Inferior parietal cortex (tissue), 1 donor: Measurements from ENCODE around the gene DOCK10.

Source experiments
- DNase-seq: peaks from one replicate; pipeline ENCODE4 v3.0.0-alpha.2; 2016; ENCODE audit errors: extremely low spot score

The DOCK10 gene

DNA sequence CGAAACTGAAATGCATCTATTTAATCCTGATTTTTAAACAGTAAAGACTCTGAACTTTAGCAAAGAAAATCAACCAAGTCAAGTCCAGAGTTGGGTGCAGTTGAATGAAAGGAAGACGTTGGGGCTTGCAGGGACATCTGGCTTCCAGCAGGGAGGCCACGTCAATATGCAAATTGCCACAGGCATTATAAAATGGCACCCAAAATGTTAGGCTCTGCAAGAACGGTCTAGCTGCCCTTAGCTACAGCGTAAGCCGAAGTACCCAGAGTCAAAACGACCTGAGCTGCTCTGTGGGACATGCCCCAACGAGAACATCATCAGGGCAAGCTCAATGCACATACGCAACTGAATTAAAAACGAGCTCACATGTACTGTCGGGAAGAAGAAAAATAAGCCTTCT, 30.7 kb downstream of the DOCK10 start:
- no peak for DNase-seq

DNA sequence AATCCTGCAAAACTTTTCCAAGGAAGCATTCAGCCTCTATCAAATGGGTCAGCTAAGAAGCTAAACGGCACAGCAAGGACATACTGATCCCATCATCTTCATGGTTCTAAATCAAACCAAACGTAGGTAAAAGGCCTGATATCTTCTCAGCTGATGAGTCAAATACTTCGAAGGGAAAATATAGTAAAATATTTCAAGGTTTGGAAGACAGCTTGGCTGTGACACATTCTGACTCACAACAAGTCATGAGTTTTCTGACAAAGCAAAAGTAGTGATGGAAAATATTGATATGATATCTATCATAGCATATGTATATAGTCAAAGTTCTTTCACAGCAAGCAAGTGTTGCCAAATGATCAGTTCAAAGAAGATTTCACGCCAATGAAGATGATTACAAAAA, 31.5 kb downstream of the DOCK10 start:
- no peak for DNase-seq

DNA sequence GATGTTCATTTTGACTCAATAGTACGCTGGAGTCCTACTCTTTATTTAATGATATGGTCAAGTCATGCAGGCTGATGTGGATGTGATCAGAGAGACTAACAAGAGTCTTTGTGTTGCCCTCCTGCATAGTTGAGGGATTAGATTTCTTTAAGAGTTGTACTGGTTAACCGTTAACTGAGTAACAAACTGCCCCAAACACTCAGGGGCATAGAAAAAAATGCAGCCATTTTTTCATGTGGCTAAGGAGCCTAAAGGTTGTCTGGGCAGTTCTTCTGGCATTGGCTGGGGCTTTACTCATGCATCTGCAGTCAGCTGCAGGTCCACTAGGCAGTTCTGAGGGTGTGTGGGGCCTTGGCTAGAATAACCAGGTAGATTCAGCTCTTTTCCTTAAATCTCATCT, 32.5 kb downstream of the DOCK10 start:
- DNase-seq: no peak

DNA sequence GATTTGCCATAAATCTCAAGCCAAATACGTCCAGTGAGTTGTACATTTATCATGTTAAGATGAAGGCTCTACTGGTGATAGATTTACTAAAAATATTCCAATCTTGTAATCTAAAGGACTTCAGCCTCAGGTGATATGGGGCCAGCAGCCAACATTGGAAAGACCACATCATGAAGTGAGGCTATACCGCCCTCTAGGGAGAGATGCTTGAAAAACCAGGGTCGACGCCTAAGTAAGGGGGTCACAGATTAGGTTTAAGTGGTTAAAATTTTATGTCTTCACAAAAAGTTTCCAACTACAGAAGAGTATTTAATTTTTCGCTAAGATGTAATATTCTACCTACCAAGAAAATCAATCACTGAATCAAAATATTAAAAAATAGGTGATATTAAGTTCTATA, 33.3 kb downstream of the DOCK10 start:
- no peak for DNase-seq

DNA sequence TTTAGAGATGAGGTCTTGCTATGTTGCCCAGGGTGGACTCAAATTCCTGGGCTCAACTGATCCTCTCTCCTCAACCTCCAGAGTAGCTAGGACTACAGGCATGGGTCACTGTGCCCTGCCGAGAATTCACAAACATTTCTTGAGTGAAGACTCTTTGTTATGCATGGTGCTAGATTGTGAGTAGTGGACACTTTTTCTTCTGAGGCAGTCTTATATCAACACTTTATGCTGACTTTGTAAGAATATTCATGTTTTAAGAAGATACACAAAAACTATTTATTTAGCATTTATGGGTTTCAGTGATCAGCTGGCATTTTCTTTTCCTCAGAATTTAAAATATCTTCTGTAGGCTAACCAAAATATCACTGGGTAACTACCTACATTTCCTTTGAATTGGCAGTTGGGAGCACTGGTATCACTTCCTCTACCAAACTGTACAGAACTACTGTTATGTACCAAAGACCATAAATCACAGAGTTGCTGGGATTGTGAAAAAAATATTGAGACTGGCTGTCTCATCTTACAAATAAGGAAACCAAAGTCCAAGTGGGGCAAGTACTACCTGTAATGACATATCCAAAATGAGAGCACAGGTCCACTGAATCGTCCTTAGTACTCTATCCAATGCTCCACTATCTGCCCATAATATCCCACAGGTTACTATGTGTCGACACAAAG, 34.0 kb downstream of the DOCK10 start:
- no peak for DNase-seq

DNA sequence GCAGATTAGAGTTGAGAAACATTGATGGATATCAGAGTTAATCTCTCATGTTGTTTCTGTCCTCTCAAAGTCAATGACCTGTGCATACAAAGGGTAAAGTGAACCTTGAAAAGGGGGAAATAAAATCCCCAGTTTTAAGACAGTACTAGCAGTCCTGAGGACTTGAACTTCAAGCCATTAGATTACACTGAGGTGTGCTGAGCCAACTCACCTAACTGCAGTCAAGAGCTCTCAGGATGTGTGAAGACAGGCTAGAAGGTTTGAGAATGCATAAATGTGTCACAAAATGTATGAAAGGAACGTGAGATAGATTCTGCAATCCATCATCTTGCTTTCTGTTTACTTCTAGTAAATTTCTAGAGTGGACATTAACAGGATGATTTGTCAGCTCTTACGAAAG, 35.5 kb downstream of the DOCK10 start:
- DNase-seq: no peak

DNA sequence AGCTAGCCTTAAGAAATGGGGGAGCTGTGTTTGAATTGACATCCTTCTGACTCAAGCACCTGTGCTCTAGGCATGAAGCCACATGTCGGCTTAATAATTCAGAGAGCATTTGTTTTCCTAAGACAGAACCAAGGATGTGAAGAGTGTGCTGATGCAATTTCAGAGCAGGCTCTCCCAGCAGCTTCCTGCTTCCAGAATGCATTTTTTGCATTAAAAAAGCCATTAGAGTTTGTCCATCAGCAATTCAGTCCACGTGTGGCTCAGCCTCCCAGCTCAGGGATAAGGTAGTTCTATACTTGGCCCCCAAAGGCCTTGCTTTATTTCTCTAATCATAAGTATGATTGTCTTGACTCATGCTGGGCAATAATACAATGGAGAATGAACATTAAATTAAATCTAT, 37.7 kb downstream of the DOCK10 start:
- DNase-seq: no peak

DNA sequence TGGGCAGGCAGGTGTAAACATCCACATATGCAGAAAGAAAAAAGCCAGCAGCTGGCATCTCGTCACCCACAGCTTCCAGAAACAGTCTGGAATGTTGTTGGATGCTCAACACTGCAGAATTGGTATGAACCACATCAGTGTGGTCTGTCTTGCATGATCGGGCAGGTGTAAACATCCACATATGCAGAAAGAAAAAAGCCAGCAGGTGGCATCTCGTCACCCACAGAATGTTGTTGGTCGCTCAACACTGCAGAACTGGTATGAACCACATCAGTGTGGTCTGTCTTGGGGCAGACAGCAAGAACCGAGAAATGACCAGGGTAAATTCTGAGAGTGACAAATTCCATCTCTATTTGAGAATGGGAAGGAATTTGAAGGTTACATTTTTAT, 39.6 kb downstream of the DOCK10 start:
- no peak for DNase-seq

DNA sequence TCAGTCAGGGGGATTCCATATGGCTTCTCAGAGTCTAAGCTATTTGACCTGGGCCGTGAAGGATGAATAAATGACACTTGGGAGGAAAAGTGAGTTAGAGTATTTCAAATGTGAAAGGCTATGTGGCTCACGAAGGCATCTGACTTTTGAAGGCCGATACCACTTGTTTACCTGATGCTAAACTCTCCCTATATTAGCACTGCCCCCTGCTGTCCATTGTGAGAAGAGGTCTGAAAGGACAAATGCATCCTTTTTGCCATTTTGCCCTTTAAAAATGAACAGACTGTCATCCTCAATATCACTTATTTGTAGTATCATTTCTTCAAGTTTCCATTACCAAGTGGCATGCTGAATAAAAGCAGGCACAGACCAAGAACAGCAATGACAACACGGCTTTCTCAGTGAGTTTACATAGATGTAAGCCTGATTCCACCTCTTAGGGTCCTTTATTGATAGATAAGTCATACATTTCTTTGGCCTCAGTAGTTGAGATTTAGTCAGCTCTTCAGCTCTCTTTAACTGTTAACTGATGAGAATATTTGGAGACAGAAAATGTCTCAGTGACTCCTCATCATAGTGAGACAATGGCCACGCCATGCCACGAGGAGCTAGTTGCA, 40.1 kb downstream of the DOCK10 start:
- DNase-seq: peak; percentile 84

DNA sequence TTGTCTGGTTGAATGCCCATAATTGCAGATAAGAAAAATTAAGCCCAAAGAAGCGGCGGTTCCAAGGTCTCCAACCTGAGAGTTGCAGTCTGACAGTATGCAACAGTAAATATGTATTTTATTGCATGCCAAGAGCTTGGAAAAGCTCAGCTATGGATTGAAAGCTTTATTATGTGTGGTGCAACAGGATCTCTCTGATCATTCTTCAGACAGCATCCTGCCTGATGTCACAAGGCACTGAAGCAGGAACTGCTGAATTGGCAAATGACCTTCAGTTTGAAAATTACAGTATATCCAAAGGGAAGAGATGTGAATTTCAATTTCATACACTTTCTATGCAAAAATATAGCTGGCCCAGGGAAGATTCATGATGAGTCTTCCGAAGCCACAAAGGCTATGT, 42.5 kb downstream of the DOCK10 start:
- DNase-seq: no peak

DNA sequence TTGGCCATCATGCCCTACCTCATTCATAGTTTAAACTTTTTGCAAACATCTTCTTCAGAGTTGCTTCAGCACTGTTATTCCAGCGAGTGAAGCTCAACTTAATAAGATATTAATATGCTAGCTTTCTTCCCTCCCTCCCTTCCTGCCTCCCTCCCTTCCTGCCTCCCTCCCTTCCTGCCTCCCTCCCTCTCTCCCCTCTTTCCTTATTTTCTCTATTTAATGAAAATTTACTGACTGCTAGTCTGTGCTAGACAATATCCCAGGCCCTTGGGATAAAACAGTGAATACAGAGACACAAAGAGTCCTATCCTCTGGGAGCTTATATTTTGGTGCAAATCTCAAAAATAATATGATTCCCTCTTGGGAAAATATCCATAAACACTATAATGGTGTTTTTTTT, 42.9 kb downstream of the DOCK10 start:
- DNase-seq: no peak

DNA sequence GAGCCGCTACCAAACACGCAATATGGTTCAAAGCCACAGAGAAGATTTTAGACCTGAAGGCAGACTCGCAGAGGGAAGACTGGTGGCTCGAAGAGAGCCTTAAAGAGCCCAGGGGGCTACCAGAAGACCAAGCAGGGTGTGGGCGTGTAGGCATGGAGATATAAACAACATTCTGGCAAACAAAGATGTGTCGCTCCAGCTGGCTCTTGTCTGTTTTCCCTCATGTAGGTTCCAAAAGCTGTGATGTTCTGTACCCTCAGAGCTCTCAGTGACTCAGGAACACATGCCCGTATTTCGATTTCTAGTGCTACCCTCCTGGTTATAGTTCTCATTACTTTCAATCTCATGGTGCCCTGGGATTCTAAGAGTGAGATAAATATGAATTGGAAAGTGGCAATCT, 44.5 kb downstream of the DOCK10 start:
- no peak for DNase-seq

DNA sequence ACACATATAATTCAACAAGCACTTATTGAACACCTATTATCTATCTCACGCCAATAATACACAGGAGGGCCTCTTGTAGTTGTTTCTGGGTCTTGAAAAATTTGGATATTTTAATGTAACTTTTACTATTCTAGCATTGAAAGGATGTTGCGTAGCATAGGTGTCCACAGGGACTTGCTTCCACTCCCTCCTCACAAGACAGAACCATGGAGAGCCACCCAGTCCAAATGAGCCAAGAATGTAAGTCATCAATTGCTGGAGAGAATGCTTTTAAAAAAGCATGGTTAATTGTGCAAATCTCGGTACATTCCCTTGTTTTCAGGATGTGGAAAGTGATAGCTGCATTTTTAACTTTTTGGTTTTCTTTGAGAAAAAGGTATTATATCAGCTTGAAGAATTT, 46.8 kb downstream of the DOCK10 start:
- DNase-seq: no peak

DNA sequence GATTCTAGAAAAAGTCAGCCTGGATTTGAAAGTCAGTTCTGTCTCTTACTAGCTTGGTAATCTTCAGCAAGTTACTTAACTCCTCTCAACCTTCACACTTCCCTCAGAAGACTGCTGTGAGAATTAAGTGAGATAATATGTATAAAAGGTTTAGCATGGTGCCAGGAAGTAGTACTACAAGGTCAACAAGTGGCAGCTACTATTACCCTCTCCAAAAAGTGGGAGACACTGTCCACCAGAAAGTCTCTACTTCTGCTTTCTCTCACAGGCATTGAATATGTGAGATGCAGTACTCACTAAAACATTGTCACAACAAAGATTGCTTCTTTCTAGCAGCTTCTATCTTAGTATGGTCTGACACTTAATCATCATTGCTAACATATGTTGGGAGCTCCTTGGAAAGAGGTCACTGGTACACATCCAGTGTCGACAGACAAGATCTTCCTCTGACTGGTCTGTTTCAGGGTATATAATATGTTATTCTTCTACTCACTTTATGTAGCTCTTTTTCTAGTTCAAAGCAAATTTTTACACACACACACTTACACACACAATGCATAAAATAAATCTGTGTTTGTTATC, 47.9 kb downstream of the DOCK10 start:
- no peak for DNase-seq

DNA sequence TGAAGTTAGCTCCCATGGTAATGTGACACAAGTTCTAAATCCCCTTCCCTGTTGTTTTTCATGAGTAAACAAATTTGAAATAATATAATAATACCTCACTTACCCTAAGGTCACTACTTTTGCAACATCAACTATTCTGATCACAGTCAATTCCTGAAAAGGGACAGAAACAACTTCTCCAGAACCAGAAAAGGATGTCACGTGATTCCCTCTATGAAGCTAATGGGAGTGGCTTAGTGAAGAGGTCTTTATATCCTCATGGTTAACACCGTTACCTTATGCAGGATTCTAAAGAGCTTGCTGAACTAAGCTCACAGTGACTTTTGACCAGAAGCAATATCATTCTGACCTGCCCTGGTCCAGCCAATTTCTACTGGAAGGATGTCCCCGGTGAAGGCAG, 51.6 kb downstream of the DOCK10 start:
- no peak for DNase-seq

DNA sequence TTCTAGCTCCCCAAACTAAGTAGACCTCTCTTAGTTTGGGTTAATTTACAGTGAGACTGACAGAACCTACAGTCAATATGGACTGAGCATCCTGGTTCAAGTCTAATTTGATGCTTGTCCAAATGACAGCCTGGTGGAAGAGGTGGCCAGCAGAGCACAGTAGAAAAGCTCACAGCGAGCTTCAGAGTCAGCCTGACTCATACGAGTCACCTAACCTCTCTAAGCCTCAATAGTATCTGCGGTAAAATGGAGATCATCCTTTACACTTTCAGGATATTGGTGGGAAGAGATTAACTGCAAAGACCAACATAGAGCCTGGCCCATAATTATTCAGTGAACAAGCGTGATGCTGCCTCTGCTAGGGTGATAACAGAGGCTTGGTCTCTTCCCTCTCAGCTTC, 54.5 kb downstream of the DOCK10 start:
- DNase-seq: no peak

DNA sequence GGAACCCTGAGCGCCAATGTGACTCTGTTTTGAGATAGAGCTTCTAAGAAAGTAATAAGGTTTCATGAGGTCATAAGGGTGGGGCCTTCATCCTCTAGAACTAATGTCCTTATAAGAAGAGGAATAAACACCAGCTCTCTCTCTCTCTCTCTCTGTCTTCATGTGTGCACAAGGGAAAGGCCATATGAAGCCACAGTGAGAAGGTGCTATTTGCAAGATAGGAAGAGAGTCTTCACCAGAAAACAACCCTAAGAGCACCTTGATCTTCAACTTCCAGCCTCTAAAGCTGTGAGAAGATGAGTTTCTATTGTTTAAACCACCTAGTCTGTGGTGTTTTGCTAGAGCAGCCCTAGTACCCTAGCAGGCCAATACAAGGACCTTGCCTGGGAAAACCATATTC, 55.8 kb downstream of the DOCK10 start:
- no peak for DNase-seq

DNA sequence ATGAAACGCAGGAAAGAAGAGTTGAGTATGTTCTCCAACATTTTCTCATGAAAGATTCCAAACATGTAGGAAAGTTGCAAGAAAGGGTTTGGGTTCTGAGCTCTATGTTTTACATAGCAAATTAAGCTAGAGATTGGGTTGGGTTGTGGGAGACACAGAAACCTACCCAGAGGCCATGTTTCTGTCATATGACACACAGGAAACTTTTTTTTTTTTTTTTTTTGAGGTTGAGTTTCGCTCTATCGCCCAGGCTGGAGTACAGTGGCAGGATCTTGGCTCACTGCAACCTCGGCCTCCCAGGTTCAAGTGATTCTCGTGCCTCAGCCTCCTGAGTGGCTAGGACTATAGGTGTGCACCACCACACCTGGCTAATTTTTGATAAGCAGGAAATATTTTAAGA, 57.6 kb downstream of the DOCK10 start:
- no peak for DNase-seq

DNA sequence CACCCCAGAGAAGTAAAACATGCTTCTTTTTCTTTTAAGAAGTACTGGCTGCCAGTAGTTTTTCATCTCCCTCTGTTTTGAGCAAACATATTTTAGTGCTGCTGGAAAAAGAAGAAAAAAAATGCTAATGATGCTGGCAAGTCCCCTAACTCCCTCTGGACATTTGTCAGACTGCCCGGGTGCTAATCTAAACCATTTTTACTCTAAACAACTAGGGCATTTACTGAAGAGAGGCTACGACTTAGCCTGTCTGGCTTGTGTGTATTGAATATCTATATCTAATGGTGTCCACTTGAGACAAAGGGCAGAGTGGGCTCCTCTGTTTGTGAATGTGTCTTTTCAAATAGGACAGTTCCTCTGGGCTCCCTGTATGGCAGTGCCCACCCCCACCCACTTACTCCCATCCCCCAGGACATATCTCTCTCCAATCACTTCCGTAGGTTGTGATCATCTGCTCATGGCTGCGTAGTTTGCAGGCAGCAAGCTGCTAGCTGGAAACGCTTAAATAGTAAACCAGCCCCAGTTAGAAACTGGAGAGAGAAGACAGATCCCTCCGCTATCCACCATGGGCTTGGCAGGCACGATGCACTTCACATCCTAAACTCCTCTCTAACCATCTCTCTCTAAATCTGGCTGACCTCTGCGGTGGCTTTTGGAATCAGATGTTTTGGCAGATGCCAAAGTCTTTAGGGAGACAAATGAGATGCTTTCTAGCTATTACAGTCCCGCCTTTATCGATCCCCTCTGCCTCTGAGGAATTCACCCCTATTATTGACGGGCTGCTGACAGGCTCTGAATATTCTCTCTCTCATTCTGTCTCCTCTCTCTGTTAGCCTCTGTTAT, 58.3 kb downstream of the DOCK10 start:
- peak; percentile 46 for DNase-seq

DNA sequence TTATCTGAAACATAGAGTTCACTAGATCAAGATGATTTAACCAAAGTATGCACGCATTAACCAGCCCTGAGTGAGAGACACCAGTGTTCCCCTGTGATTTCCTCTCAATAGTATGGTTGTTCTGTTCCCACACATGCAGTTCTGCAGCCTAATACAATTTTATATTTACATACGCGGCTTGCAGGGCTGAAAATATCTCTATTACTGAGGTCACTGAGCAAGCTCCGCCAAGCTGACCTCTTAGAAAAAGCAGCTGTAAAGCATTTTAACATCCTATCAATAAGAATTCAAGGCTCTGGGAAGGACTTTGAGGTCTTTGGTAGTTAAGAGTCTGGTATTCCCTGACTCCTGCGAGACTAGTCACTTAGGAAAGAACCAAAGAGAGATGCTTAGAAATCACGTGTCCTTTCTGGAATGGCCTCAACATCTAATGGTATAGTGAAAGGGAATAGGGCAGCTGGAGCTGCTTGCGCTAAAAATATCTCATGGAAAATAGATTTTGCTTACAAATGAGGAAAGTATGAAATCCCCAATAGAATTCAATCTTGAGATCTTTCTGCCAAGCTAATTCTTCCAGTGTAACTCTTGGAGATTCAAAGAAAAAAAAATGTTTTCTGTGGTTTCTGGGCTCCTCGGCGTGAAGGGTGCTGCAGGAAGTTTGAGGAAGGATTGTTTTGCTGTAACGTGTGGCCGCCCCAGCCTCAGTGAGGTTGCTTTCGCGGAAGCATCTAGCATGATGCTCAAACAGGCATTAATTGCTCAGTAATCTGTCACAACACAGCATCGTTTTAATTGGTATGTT, 59.2 kb downstream of the DOCK10 start:
- DNase-seq: peak; percentile 59

DNA sequence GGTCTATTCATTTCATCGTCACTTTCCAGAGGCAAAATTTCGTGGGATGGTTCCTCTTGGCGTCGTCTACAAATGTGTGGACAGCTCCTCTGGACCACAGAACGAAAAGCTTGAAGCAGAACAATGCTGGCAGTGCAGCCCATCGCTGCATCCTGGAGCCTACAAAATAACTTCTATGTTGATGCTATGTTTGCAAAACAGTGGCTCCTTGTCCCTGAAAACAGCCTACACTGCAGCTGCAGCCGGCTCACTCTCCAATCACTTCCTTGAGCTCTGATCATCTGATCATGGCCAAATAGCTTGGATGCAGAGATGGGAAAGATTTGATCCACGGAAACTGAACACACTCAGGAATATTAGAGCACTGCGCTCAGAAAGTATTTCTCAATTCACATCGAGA, 60.0 kb downstream of the DOCK10 start:
- peak; percentile 81 for DNase-seq
